Stimulated activated CD8-positive, alpha-beta memory T cell treated with anti-CD3 and anti-CD28 coated beads, Interleukin-15, amount 100 ng/mL, for 48 hours (primary cell): Measurements from ENCODE around the gene LSM3.

Experiments
- DNase-seq, 2 donors: peaks; one replicate each; pipeline ENCODE4 v3.0.0-alpha.2; 2020; ENCODE audit warnings: low read depth in 2 of 2

LSM3 gene

GRCh38 chr3:14240366-14240765, 61.7 kb downstream of the LSM3 start:
- DNase-seq = no peak

GRCh38 chr3:14241716-14242115, 63.1 kb downstream of the LSM3 start:
- DNase-seq = no peak

GRCh38 chr3:14242490-14243311, 64.1 kb downstream of the LSM3 start:
- no peak for DNase-seq

- DNase-seq = no peak
Measured at GRCh38 chr3:14243782-14244181, 65.2 kb downstream of the LSM3 start.

DNA sequence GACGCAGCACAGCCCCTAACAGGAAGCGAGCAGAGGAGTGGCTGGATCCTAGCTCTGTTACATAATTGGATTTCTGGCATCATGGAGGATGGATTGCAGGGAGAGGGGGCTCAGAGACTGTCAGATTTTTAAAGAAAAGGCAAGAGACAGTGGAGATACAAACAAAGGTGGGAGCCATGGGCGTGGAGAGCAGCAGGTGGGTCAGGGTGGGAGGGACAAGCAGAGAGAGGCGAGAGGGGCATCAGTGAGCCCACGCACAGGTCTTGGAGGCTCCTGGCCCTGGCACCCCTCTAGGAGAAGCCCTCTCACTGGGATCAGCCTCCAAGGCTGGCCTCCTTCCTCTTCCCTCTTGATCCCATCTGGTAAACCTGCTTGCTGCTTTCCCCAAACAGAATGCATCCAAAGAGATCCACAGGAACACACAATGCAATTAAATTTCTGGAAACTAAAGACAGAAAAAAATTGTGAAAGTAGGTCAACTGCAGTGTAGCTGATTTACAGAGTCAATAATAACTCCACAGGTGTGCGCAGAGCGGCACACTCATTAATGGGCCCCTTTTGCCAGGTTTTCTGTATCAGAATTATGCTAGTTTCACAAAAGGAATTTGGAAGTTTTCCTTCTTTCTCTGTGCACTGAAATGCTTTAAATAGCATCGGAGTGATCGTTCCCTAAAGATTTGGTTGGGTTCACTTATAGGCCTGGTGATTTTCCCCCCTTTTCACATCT, 66.1 kb downstream of the LSM3 start:
- DNase-seq = no peak

DNA sequence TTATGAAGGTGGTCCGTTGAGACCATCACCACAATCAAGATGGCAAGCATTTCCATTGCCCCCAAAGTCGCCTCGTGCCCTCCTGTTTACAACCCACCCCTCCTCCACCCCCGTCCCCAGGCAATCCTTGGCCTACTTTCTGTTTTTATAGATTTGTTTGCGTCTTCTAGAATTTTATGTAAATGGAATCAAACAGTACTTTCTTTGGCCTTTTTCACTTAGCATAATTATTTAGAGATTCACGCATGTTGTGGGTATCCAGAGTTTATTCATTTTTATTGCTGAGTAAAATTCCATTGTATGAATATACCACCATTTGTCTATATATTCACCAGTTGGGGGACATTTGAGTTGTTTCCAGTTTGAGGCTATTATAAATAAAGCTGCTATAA, 66.6 kb downstream of the LSM3 start:
- no peak for DNase-seq

DNA sequence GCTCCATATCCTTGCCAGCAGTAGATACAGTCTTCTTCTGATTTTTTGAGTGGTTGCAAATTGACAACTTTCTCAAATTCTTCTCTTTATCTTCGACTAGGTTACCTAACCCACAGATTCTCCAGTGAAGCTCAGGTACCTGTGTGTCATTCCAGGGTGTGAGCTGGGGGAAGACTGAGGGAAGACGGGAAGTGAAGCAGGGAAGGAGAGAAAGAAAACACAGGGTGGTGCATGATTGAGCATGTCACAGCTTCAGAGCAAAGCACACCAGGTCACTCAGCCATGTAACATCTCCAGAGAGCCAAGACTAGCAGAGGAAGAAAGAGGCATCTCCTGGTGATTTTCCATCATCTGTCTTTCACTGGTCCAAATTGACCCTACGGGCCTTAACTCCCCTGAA, 67.2 kb downstream of the LSM3 start:
- no peak for DNase-seq

- no peak for DNase-seq
Measured at GRCh38 chr3:14246414-14246813, 67.8 kb downstream of the LSM3 start.

DNA sequence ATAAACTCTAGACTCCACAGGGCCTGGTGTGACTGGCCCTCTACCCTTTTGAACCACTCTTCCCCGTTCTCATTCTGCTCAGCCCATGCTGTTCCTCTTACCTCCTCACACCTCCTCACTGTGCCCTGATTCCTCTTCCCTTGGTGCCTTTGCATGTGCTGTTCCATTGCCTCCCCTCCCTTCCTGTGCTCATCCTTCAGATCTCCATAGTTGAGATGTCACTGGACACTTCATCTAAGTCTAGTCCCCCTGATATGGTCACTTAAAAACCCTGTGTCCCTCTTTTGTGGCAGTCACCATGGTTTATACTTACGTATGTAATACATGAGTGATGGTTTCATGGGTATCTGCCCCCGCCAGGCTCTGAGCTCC, 69.8 kb downstream of the LSM3 start:
- no peak for DNase-seq

- no peak for DNase-seq
Measured at GRCh38 chr3:14248849-14249523, 70.4 kb downstream of the LSM3 start.
